ENCODE measurements around the gene SSH2. TPM values are rescaled to one million over a fixed set of nuclear protein-coding genes. Genes with fewer than 3 reads are reported as not detected.
"Not testable (repeated sequence)": the region's sequence is repeated elsewhere in the genome, so short reads cannot be mapped to it uniquely, and the experiment has no call there.

Gene SSH2
- total and polyA plus RNA-seq, 8 donors = 23.5 to 85.5 (median 24.1) TPM

- Histone ChIP-seq H3K27ac (no peak overlapping the region), H3K4me3 (no peak overlapping the region), H3K9me3 (no peaks in the 10 kb centered on the region), H3K36me3 (no peaks in the 10 kb centered on the region), H3K4me1 (peaks cover 0 to 22% of the 10 kb centered on the region in 2 donors), H3K27me3 (no peaks in the 10 kb centered on the region)
- no peak for TF ChIP-seq CTCF (IDR thresholded peaks at IDR 0.05)
- DNase-seq = no peak
- peak; percentile 33 for ATAC-seq
- intact Hi-C loops (cut with DNase I) = no loop called here
Observed at GRCh38 chr17:29885031-29885640, 44.9 kb downstream of the SSH2 start.

GRCh38 chr17:29883497-29883896, 46.5 kb downstream of the SSH2 start:
- TF ChIP-seq CTCF (IDR thresholded peaks at IDR 0.05) = no peak
- Histone ChIP-seq H3K4me3 (no peak overlapping the region), H3K36me3 (no peaks in the 10 kb centered on the region), H3K27ac (no peak overlapping the region), H3K27me3 (no peaks in the 10 kb centered on the region), H3K9me3 (no peaks in the 10 kb centered on the region), H3K4me1 (peaks cover 0 to 22% of the 10 kb centered on the region in 2 donors)
- DNase-seq = no peak
- intact Hi-C loops (cut with DNase I) = no loop called here
- ATAC-seq = no peak

- Histone ChIP-seq H3K4me1 (peaks cover 0 to 22% of the 10 kb centered on the region in 2 donors), H3K27me3 (no peaks in the 10 kb centered on the region), H3K27ac (no peak overlapping the region), H3K4me3 (no peak overlapping the region), H3K36me3 (no peaks in the 10 kb centered on the region), H3K9me3 (no peaks in the 10 kb centered on the region)
- DNase-seq (no peak), ATAC-seq (no peak)
- intact Hi-C loops (cut with DNase I) = no loop called here
- TF ChIP-seq CTCF (IDR thresholded peaks at IDR 0.05) = no peak
Observed at GRCh38 chr17:29881256-29881655, 48.8 kb downstream of the SSH2 start.

- Histone ChIP-seq H3K27ac (no peak overlapping the region), H3K4me3 (no peak overlapping the region), H3K27me3 (no peaks in the 10 kb centered on the region), H3K9me3 (no peaks in the 10 kb centered on the region), H3K36me3 (no peaks in the 10 kb centered on the region), H3K4me1 (peaks cover 0 to 16% of the 10 kb centered on the region in 2 donors)
- TF ChIP-seq CTCF (IDR thresholded peaks at IDR 0.05) = no peak
- ATAC-seq (no peak), DNase-seq (no peak)
- intact Hi-C loops (cut with DNase I) = no loop called here
Observed at GRCh38 chr17:29880031-29880430, 50.0 kb downstream of the SSH2 start.

GRCh38 chr17:29874931-29875596, 55.0 kb downstream of the SSH2 start:
- Histone ChIP-seq H3K9me3 (no peaks in the 10 kb centered on the region), H3K4me1 (peaks cover 0 to 3% of the 10 kb centered on the region in 2 donors), H3K36me3 (no peaks in the 10 kb centered on the region), H3K27me3 (no peaks in the 10 kb centered on the region), H3K27ac (no peak overlapping the region), H3K4me3 (no peak overlapping the region)
- TF ChIP-seq CTCF (IDR thresholded peaks at IDR 0.05) = no peak
- DNase-seq (no peak), ATAC-seq (no peak)
- intact Hi-C loops (cut with DNase I) = no loop called here

- H3K27me3 ChIP-seq, ATAC-seq: not testable (repeated sequence)
Observed at GRCh38 chr17:29874358-29874757, 55.7 kb downstream of the SSH2 start.

More at GRCh38 chr17:29874358-29874757, 55.7 kb downstream of the SSH2 start:
- H3K9me3 ChIP-seq; H3K4me1 ChIP-seq; H3K4me3 ChIP-seq; intact Hi-C loops (cut with DNase I); DNase-seq; H3K27ac ChIP-seq; H3K36me3 ChIP-seq: not testable (repeated sequence)
